HG03432 (cell line): Measurements from ENCODE around the gene TRMT1L.

Experiments
- ATAC-seq: cut with Tn5 transposase; IDR thresholded peaks from one replicate; pipeline ENCODE4 v1.9.1; 2021; ENCODE audit warnings: mild to moderate bottlenecking, moderate library complexity; ENCODE audit not compliant: unreplicated experiment

Gene TRMT1L

GRCh38 chr1:185129708-185130107 lies 27.0 kb downstream of the TRMT1L start:
- ATAC-seq = no peak

- ATAC-seq = no peak
These were observed 44.4 kb downstream of the TRMT1L start for GRCh38 chr1:185112356-185112755.

GRCh38 chr1:185111873-185112272 lies 44.9 kb downstream of the TRMT1L start:
- ATAC-seq = no peak

- no peak for ATAC-seq
These were observed 46.6 kb downstream of the TRMT1L start for GRCh38 chr1:185110145-185110544.

- ATAC-seq = no peak
These were observed 48.4 kb downstream of the TRMT1L start for GRCh38 chr1:185108321-185108720.

- ATAC-seq = no peak
These were observed 51.6 kb downstream of the TRMT1L start for GRCh38 chr1:185105121-185105520.

GRCh38 chr1:185104083-185104482 lies 52.7 kb downstream of the TRMT1L start:
- ATAC-seq = no peak

- ATAC-seq = no peak
These were observed 60.2 kb downstream of the TRMT1L start for GRCh38 chr1:185096531-185096930.

GRCh38 chr1:185094761-185095160 lies 62.0 kb downstream of the TRMT1L start:
- ATAC-seq = no peak

- ATAC-seq = no peak
These were observed 65.3 kb downstream of the TRMT1L start for GRCh38 chr1:185091480-185091879.

- no peak for ATAC-seq
These were observed 69.0 kb downstream of the TRMT1L start for GRCh38 chr1:185087746-185088145.

- no peak for ATAC-seq
These were observed 69.7 kb downstream of the TRMT1L start for GRCh38 chr1:185087101-185087500.

- no peak for ATAC-seq
These were observed 72.9 kb downstream of the TRMT1L start for GRCh38 chr1:185083818-185084217.

- ATAC-seq = no peak
These were observed 76.3 kb downstream of the TRMT1L start for GRCh38 chr1:185080422-185080821.

GRCh38 chr1:185077374-185077773 lies 79.4 kb downstream of the TRMT1L start:
- no peak for ATAC-seq

- ATAC-seq = no peak
These were observed 81.3 kb downstream of the TRMT1L start for GRCh38 chr1:185075476-185075875.

GRCh38 chr1:185074307-185074706 lies 82.4 kb downstream of the TRMT1L start:
- ATAC-seq = no peak

- ATAC-seq = no peak
These were observed 83.0 kb downstream of the TRMT1L start for GRCh38 chr1:185073725-185074124.

GRCh38 chr1:185070051-185070450 lies 86.7 kb downstream of the TRMT1L start:
- no peak for ATAC-seq

- no peak for ATAC-seq
These were observed 87.5 kb downstream of the TRMT1L start for GRCh38 chr1:185069202-185069772.

GRCh38 chr1:185068341-185068740 lies 88.4 kb downstream of the TRMT1L start:
- ATAC-seq = no peak
